RPMI8226 (cell line): ENCODE measurements around the gene SPEM2.

ENCODE experiments used
- DNase-seq: peaks from one replicate; pipeline ENCODE4 v3.0.0-alpha.2; 2015

SPEM2 gene

GRCh38 chr17:7475764-7476422 lies 50.5 kb downstream of the SPEM2 start:
- no peak for DNase-seq

GRCh38 chr17:7476494-7476893 lies 51.1 kb downstream of the SPEM2 start:
- DNase-seq: no peak

- DNase-seq: no peak
These were observed 51.5 kb downstream of the SPEM2 start for GRCh38 chr17:7476951-7477350.
